ENCODE measurements around the gene PIEZO2.

- TF ChIP-seq POLR2AphosphoS5 (IDR thresholded peaks at IDR 0.05) (no peak), CTCF (IDR thresholded peaks at IDR 0.05) (no peak), EP300 (IDR thresholded peaks at IDR 0.05) (no peak)
Measured at GRCh38 chr18:10757946-10758345, 391.4 kb downstream of the PIEZO2 start.

Measured in upper lobe of left lung (tissue), 4 donors.